Rectal smooth muscle tissue (tissue), 1 donor: ENCODE data around the gene KCNT1.

ENCODE experiments used
- H3K27ac ChIP-seq: one replicate; pipeline ENCODE4 v1.7.0; 2013; ENCODE audit warnings: low read depth, low read length, inconsistent platforms
- H3K27me3 ChIP-seq: one replicate; pipeline ENCODE4 v1.7.0; 2013; ENCODE audit warnings: low read length; ENCODE audit not compliant: control insufficient read depth, insufficient read depth
- H3K36me3 ChIP-seq: one replicate; pipeline ENCODE4 v1.7.0; 2013; ENCODE audit warnings: low read length; ENCODE audit not compliant: control insufficient read depth, insufficient read depth
- H3K4me1 ChIP-seq: one replicate; pipeline ENCODE4 v1.7.0; 2013; ENCODE audit warnings: low read length; ENCODE audit not compliant: control insufficient read depth, insufficient read depth
- H3K4me3 ChIP-seq: one replicate; pipeline ENCODE4 v1.7.0; 2013; ENCODE audit warnings: low read length
- H3K9ac ChIP-seq: one replicate; pipeline ENCODE4 v1.7.0; 2013; ENCODE audit warnings: low read length

KCNT1 gene

DNA sequence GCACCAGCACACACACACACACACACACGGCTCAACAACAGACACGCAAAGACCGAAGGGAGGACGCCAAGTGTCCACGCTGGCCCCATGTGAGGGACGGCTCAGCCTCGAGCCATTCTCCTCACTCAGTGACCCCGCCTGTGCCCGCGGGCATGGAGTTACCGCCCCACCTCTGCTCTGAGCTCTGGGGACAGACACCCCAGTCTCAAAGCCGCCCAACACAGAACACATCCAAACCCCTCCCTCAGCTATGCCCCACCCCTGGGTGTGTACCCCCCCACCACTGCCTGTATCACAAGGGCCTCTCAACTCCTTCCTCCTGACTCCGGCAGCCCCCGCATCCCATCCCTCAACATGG, 124.2 kb downstream of the KCNT1 start:
- peaks cover 14% of the 10 kb centered on the region for H3K36me3 ChIP-seq

GRCh38 chr9:135827301-135827700, 125.3 kb downstream of the KCNT1 start:
- Histone ChIP-seq H3K27me3 (no peaks in the 10 kb centered on the region), H3K4me3 (no peak overlapping the region), H3K36me3 (peaks cover 11% of the 10 kb centered on the region), H3K4me1 (no peaks in the 10 kb centered on the region), H3K27ac (no peak overlapping the region), H3K9ac (no peak overlapping the region)

More for the DNA sequence above, 124.2 kb downstream of the KCNT1 start:
- no peaks in the 10 kb centered on the region for H3K27me3 ChIP-seq
- no peak overlapping the region for H3K27ac ChIP-seq
- no peak overlapping the region for H3K9ac ChIP-seq
- no peaks in the 10 kb centered on the region for H3K4me1 ChIP-seq
- H3K4me3 ChIP-seq: no peak overlapping the region

DNA sequence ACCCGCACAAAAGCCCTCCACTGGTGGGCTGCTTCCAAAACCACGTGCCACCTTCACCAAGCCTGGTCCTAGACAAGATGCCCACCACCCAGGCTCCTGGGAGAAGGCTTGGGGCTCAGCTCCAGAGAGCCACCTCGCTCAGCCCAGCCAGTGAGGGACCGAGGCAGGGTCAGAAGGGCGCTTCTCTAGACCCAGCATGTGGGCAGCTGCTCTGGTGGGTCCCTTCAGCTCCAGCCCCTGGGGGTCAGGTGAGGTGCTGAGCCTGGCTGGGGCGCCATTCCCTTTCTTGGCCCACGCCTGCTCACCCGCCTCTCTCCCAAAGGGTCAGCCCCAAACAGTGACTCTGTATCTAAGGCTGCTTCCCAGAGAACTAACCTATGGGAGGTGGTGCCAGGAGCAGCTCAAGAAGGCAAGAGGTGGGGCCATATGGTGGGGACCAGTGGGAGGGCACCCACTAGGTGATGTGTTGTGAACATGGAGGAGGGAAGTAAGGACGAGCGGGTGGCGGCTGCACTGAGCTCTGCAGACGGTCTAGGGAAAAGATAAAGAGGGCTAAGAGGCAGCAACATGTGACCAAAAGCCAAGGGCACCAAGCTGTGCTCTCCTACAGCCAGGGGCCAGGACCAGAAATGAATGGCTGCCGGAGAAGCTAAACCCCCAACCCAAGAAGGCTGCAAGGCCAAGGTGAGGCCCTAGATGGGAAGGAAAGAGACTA, 126.0 kb downstream of the KCNT1 start:
- peaks cover 9% of the 10 kb centered on the region for H3K36me3 ChIP-seq
- H3K4me1 ChIP-seq: no peaks in the 10 kb centered on the region
- no peak overlapping the region for H3K4me3 ChIP-seq
- no peaks in the 10 kb centered on the region for H3K27me3 ChIP-seq
- H3K9ac ChIP-seq: no peak overlapping the region
- H3K27ac ChIP-seq: no peak overlapping the region

DNA sequence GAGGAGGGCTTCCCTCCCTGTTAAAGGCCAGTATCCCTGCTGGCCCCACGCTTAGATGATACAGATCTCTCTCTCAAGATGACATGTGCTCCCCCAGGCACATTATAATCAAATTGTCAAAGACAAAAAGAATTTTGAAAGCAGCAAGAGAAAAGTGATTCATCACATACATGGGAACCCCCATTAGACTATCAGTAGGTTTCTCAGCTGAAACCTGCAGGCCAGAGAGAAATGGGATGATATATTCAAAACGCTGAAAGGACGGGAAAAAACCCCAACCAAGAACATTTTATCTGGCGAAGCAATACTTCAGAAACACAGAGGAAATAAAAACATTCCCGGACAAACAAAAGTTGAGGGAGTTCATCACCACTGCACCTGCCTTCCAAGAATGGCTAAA, 126.7 kb downstream of the KCNT1 start:
- Histone ChIP-seq H3K36me3 (peaks cover 5% of the 10 kb centered on the region), H3K9ac (no peak overlapping the region), H3K27ac (no peak overlapping the region), H3K4me1 (no peaks in the 10 kb centered on the region), H3K4me3 (no peak overlapping the region), H3K27me3 (no peaks in the 10 kb centered on the region)

DNA sequence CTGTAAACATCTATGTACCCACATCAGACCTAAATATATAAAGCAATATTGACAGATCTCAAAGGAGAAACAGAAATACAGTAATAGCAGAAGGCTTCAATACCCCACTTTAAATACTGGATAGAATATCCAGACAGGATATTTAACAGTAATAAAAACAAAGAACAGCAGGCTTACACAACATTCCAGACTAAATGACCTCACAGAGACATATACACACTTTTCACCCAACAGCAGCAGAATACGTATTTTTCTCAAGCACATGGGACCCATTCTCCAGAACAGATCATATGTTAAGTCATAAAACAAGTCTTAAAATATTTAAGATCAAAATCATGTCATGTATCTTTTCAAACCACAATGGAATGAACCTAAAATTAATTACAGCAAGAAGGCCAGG, 128.5 kb downstream of the KCNT1 start:
- H3K9ac ChIP-seq: no peak overlapping the region
- H3K4me1 ChIP-seq: no peaks in the 10 kb centered on the region
- H3K36me3 ChIP-seq: peaks cover 3% of the 10 kb centered on the region
- no peak overlapping the region for H3K4me3 ChIP-seq
- H3K27ac ChIP-seq: no peak overlapping the region
- H3K27me3 ChIP-seq: no peaks in the 10 kb centered on the region

GRCh38 chr9:135833864-135834263, 131.9 kb downstream of the KCNT1 start:
- Histone ChIP-seq H3K4me1 (no peaks in the 10 kb centered on the region), H3K4me3 (no peak overlapping the region), H3K9ac (no peak overlapping the region), H3K27me3 (no peaks in the 10 kb centered on the region), H3K36me3 (no peaks in the 10 kb centered on the region), H3K27ac (no peak overlapping the region)

DNA sequence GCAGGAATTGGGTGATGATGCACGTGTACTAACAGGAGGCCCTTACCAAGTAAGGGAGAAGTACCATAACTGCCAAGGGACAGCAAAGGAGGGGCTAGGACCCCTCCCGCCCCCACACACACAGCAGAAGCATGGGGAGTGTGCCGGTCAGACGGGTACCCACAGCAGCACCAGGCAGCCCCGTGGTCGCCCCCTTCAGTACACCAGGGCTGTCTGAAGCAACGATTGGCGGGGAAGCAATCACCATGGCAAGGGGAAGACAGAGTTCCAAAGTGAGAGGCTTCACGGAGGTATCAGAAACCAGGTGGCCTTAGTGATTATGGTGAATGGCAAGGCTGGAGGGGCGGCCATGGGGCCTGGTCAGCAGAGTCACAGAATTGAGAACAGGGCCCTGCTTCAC, 133.1 kb downstream of the KCNT1 start:
- no peak overlapping the region for H3K27ac ChIP-seq
- no peaks in the 10 kb centered on the region for H3K4me1 ChIP-seq
- H3K4me3 ChIP-seq: no peak overlapping the region
- no peaks in the 10 kb centered on the region for H3K27me3 ChIP-seq
- H3K36me3 ChIP-seq: no peaks in the 10 kb centered on the region
- no peak overlapping the region for H3K9ac ChIP-seq

DNA sequence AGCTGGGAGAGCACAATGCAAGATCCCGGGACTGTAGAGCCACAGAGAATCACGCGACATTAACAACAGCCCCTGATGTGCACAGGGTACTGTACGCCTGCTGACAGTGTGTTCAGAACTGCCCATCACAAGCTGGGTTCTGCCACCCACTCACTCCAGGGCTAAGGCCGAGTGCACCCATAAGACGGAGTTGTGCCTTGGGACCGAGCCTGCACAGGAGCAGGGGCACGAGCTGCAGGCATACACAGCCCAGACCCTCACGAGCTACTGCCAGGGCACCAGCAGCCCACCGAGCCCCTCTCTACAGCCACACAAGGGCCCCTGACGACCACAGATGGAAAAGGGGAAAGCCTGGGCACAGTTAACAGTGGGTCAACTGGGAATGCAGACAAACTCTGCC, 137.5 kb downstream of the KCNT1 start:
- Histone ChIP-seq H3K4me3 (no peak overlapping the region), H3K36me3 (no peaks in the 10 kb centered on the region)

DNA sequence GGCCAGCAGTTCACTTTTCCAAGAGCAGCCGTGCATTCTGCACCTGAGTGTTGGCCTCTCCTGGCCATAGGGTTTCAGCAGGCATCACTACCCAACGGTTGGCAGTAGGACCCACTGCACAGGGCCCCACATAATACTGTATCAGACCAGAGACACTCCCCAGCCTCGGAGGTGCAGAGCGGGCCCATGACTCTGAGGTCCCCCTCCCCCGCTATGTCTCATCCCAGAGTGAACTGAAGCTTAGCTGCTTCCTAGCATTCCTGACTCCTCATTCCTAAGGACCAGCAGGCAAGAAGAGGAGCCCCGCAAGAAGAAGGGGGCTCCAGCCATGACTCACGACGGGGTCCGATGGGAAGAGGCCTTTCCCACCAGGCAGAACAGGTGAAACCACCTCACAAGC, 138.1 kb downstream of the KCNT1 start:
- Histone ChIP-seq H3K4me1 (no peaks in the 10 kb centered on the region), H3K27me3 (no peaks in the 10 kb centered on the region), H3K4me3 (no peak overlapping the region), H3K36me3 (no peaks in the 10 kb centered on the region), H3K9ac (no peak overlapping the region), H3K27ac (no peak overlapping the region)

More for the DNA sequence above, 137.5 kb downstream of the KCNT1 start:
- Histone ChIP-seq H3K27ac (no peak overlapping the region), H3K27me3 (no peaks in the 10 kb centered on the region), H3K9ac (no peak overlapping the region), H3K4me1 (no peaks in the 10 kb centered on the region)

DNA sequence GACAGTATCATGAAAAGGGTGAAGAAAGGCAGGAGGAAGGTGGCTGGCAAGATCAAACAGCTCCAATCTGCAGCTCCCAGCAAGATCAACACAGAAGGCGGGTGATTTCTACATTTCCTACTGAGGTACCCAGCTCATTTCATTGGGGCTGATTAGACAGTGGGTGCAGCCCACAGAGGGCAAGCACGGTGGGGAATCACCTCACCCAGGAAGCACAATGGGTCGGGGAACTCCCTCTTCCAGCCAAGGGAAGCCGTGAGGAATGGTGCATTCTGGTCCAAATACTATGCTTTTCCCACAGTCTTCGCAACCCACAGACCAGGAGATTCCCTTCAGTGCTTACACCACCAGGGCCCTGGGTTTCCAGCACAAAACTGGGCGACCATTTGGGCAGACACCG, 138.6 kb downstream of the KCNT1 start:
- no peaks in the 10 kb centered on the region for H3K4me1 ChIP-seq
- H3K27me3 ChIP-seq: no peaks in the 10 kb centered on the region
- no peaks in the 10 kb centered on the region for H3K36me3 ChIP-seq
- H3K4me3 ChIP-seq: no peak overlapping the region
- H3K27ac ChIP-seq: no peak overlapping the region
- no peak overlapping the region for H3K9ac ChIP-seq
